Measurements from ENCODE around the gene SYNC.

DNA sequence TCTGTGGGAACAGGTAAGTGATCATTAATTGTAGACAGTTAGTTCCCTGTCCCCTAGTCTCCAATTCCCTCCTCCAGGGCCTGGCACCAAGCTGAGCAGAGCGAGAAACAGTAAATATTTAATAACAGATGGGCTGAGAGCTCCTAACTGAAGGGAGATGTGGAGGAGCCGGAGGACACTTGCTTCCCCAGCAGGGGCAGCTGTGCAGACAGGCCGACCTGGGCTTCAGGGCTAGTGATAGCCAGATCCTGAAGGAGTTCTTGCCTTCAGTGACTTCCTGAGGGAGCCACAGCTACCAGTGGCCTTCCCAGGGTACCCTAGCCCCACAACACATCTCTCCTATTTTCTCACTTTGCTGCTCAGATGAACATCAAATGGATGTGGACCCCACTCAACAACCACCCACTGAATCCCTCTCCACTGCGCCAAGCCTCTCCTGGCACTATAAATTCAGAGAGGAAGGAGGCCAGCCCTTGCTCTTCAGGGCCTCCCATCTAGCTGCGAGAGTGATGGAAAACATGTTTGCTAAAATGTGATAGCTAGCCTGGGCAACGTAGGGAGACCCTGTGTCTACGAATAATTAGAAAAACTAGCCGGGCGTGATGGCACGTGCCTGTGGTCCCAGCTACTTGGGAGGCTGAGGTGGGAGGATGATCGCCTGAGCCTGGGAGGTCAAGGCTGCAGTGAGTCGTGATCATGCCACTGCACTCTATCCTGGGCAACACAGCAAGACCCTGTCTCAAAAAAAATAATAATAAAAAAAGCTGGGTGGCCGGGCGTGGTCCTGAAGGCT lies 26.9 kb upstream of the SYNC start:
- TF ChIP-seq, protein P1, sequence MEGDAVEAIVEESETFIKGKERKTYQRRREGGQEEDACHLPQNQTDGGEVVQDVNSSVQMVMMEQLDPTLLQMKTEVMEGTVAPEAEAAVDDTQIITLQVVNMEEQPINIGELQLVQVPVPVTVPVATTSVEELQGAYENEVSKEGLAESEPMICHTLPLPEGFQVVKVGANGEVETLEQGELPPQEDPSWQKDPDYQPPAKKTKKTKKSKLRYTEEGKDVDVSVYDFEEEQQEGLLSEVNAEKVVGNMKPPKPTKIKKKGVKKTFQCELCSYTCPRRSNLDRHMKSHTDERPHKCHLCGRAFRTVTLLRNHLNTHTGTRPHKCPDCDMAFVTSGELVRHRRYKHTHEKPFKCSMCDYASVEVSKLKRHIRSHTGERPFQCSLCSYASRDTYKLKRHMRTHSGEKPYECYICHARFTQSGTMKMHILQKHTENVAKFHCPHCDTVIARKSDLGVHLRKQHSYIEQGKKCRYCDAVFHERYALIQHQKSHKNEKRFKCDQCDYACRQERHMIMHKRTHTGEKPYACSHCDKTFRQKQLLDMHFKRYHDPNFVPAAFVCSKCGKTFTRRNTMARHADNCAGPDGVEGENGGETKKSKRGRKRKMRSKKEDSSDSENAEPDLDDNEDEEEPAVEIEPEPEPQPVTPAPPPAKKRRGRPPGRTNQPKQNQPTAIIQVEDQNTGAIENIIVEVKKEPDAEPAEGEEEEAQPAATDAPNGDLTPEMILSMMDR (IDR thresholded peaks at IDR 0.05) = no peak
- no peak for TF ChIP-seq POLR2A (IDR thresholded peaks at IDR 0.05)

Data from adrenal gland (tissue), 5 donors.